Prostate gland (tissue), 2 donors: ENCODE measurements around the gene KIF11. TPM values are rescaled to one million over a fixed set of nuclear protein-coding genes. Genes with fewer than 3 reads are reported as not detected.
"Not testable (repeated sequence)": the region's sequence is repeated elsewhere in the genome, so short reads cannot be mapped to it uniquely, and the experiment has no call there.

Experiments used
- DNase-seq: peaks from one replicate; pipeline ENCODE4 v3.0.0-alpha.2; 2019; ENCODE audit warnings: low spot score
- H3K27ac ChIP-seq, 2 donors: fragments of 200-600 bp; sonication (generic); 2 replicates each; pipeline ENCODE4 v1.5.1; 2017 to 2019
- H3K27me3 ChIP-seq: fragments of 200-600 bp; sonication (generic); replicated peaks from 2 replicates; pipeline ENCODE4 v1.5.1; 2019; ENCODE audit not compliant: insufficient read depth
- H3K36me3 ChIP-seq, 2 donors: fragments of 200-600 bp; sonication (generic); 1 replicate in 1 of 2; 2 replicates in 1 of 2; pipeline versions ENCODE4 v1.5.1 to v1.8.1; 2017 to 2019
- H3K4me1 ChIP-seq: fragments of 200-600 bp; sonication (generic); replicated peaks from 2 replicates; pipeline ENCODE4 v1.5.1; 2019
- H3K4me3 ChIP-seq, 2 donors: fragments of 200-600 bp; sonication (generic); 2 replicates each; pipeline ENCODE4 v1.5.1; 2017 to 2019
- H3K9me3 ChIP-seq: fragments of 200-600 bp; sonication (generic); 2 replicates; pipeline ENCODE4 v1.5.1; 2017
- CTCF ChIP-seq, 4 experiments: fragments of 200-600 bp in 2 of 4; fragments of 450-650 bp in 2 of 4; sonication (generic) in 2 of 4; IDR thresholded peaks; 1 replicate in 3 of 4; 2 replicates in 1 of 4; pipeline ENCODE4 v1.5.1; 2016 to 2019; ENCODE audit warnings: antibody characterized with exemption in 4 of 4, mild to moderate bottlenecking in 2 of 4, moderate library complexity in 2 of 4
- POLR2A ChIP-seq: fragments of 450-650 bp; IDR thresholded peaks from one replicate; pipeline ENCODE4 v1.6.1; 2016; ENCODE audit warnings: antibody characterized with exemption, mild to moderate bottlenecking
- POLR2AphosphoS5 ChIP-seq: sonication (generic); formaldehyde crosslinking; IDR thresholded peaks from one replicate; pipeline ENCODE4 v1.6.1; 2017; ENCODE audit warnings: antibody characterized with exemption
- WGBS: methylation state at CpG from one replicate; pipeline ENCODE4 v1.1.5; 2018; 5-methylcytosine and 5-hydroxymethylcytosine counted together
- intact Hi-C: fragments of 100-400 bp; cut with DNase I; formaldehyde crosslinking; loops from one replicate; pipeline ENCODE4 v1.14.2; 2022
- total RNA-seq, 2 donors: library from RNA; depleted of rRNA; stranded (reverse); fragments of >200 nt; gene quantifications; one replicate each; pipeline ENCODE4 v1.1.0, GENCODE V29; 2016

KIF11 gene
- total RNA-seq, 2 donors from 2014 or later: 3.0 to 5.5 TPM

- intact Hi-C loops: loop anchor here (1.0 to 2.0 kb wide), 2 partner anchors 17 to 57 kb away; no protein-coding TSS in a partner anchor
- Histone ChIP-seq H3K4me1 (no peaks in the 10 kb centered on the region), H3K36me3 (no peaks in the 10 kb centered on the region), H3K9me3 (no peaks in the 10 kb centered on the region), H3K27ac (peak within 1 kb of the TSS; percentile 94 to 97), H3K27me3 (no peaks in the 10 kb centered on the region), H3K4me3 (peak within 1 kb of the TSS; percentile 81 to 88)
- TF ChIP-seq POLR2AphosphoS5: peak; percentile 80
- TF ChIP-seq POLR2A: peak; percentile 35
- TF ChIP-seq CTCF (IDR thresholded peaks at IDR 0.05): peak; percentile 61 to 83 (median 73)
- 0% methylated on average over 42 of the region's 80 CpGs for whole genome bisulfite sequencing
- peak; percentile 84 for DNase-seq
Observed at GRCh38 chr10:92573798-92574547, 19.0 kb upstream of the KIF11 start, which contains the start of gene IDE. IDE (minus strand) TSS chr10:92574093; CDS start chr10:92574019, 74 bp downstream.

- DNase-seq: no peak
- 9% methylated on average over 22 of the region's 22 CpGs for WGBS
- Histone ChIP-seq H3K27ac (peak overlapping the region; percentile 94 to 97), H3K27me3 (no peaks in the 10 kb centered on the region), H3K9me3 (no peaks in the 10 kb centered on the region), H3K4me1 (no peaks in the 10 kb centered on the region), H3K4me3 (peak overlapping the region; percentile 81 to 88), H3K36me3 (no peaks in the 10 kb centered on the region)
- intact Hi-C loops: loop anchor here (2.0 kb wide), 1 partner anchor 58 kb away; no protein-coding TSS in a partner anchor
- TF ChIP-seq POLR2A (no peak), CTCF (IDR thresholded peaks at IDR 0.05) (peak in 3 of 4 experiments; percentile 10 to 26 (median 13)), POLR2AphosphoS5 (no peak)
Observed at GRCh38 chr10:92574548-92575261, 18.2 kb upstream of the KIF11 start.

GRCh38 chr10:92575961-92576360 is 17.0 kb upstream of the KIF11 start:
- no peaks in the 10 kb centered on the region for H3K9me3 ChIP-seq
- intact Hi-C loops: loop anchor here (2.0 kb wide), 1 partner anchor 59 kb away; no protein-coding TSS in a partner anchor
- TF ChIP-seq POLR2AphosphoS5 (no peak), CTCF (IDR thresholded peaks at IDR 0.05) (no peak), POLR2A (no peak)
- H3K36me3 ChIP-seq: no peaks in the 10 kb centered on the region
- no peaks in the 10 kb centered on the region for H3K4me1 ChIP-seq
- no peaks in the 10 kb centered on the region for H3K27me3 ChIP-seq
- no peak overlapping the region for H3K27ac ChIP-seq
- H3K4me3 ChIP-seq: no peak overlapping the region
- no peak for DNase-seq

- DNase-seq, H3K4me1 ChIP-seq, H3K27ac ChIP-seq, intact Hi-C loops, H3K36me3 ChIP-seq, H3K27me3 ChIP-seq, H3K4me3 ChIP-seq, H3K9me3 ChIP-seq: not testable (repeated sequence)
- 91% methylated on average over 6 of the region's 6 CpGs for WGBS
Observed at GRCh38 chr10:92582347-92582746, 10.6 kb upstream of the KIF11 start.
